HFFc6 (cell line): Measurements from ENCODE around the gene WNK2. TPM values are rescaled to one million over a fixed set of nuclear protein-coding genes. Genes with fewer than 3 reads are reported as not detected.

ENCODE experiments used
- DNase-seq: peaks from one replicate; pipeline ENCODE4 v3.0.0-alpha.2; 2018
- H3K27ac Mint-ChIP-seq: 2 replicates; pipeline ENCODE4 v1.8.0; 2020; ENCODE audit warnings: mild to moderate bottlenecking, mixed read lengths
- H3K27me3 Mint-ChIP-seq: 2 replicates; pipeline ENCODE4 v1.8.0; 2021; ENCODE audit warnings: mild to moderate bottlenecking, moderate library complexity, mixed read lengths; ENCODE audit not compliant: insufficient read depth
- H3K36me3 Mint-ChIP-seq: 2 replicates; pipeline ENCODE4 v1.8.0; 2021; ENCODE audit warnings: low read depth, mixed read lengths
- H3K4me1 Mint-ChIP-seq: 2 replicates; pipeline ENCODE4 v1.8.0; 2020; ENCODE audit warnings: low read depth, mixed read lengths
- H3K4me3 Mint-ChIP-seq: 2 replicates; pipeline ENCODE4 v1.8.0; 2020; ENCODE audit warnings: mild to moderate bottlenecking, moderate library complexity, mixed read lengths
- H3K9me3 Mint-ChIP-seq: 2 replicates; pipeline ENCODE4 v1.8.0; 2020; ENCODE audit warnings: mild to moderate bottlenecking, mixed read lengths
- total RNA-seq, 6 experiments: library from RNA; stranded (reverse); fragmentation: NEBNext Ultra II Directional; extraction: Animal tissue kit (Norgen Biotek cat#: 25700); gene quantifications; 2 replicates in 1 of 6; 3 replicates in 5 of 6; pipeline ENCODE4 v1.2.3, GENCODE V29; 2021
- TF ChIP-seq, protein P1 (sequence below): fragments of 200-600 bp; sonication (generic); IDR thresholded peaks from 2 replicates; pipeline ENCODE4 v1.5.0; 2021; ENCODE audit warnings: antibody characterized with exemption, mild to moderate bottlenecking

The WNK2 gene
- total RNA-seq, 6 experiments from 2014 or later, result not detected

DNA sequence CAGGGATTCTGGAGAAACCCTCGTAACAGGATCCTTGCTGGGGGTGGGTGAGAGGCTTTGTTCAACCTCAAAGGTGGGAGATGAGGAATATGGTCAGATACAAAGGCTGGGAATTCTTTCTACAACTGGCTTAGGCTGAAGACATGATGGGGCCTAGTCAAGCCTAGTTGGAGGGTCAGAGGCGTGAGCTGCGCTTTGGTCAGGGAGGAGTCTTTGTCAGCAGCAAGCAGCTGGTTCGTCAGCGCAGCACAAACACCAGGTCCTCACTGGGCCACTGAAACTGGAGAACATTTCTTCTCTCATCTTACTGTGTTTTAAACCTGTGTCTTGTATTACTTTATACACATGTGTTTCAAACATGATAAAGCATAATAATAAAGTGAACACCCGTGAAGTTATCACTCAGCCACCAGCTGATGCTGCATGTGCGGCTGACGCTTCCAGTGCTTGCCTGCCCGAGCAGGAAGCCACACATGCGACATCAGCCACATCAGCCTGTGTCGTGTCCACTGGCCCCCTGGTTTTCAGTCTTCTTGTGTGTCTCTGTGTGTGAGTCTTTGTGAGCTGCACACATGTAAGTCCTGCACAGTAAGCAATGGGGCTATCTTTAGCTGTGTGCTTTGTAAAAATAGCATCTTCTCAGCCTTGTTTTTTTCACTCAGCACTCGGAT lies 81.5 kb downstream of the WNK2 start:
- no peak overlapping the region for H3K4me3 Mint-ChIP-seq
- H3K36me3 Mint-ChIP-seq, result no peaks in the 10 kb centered on the region

DNA sequence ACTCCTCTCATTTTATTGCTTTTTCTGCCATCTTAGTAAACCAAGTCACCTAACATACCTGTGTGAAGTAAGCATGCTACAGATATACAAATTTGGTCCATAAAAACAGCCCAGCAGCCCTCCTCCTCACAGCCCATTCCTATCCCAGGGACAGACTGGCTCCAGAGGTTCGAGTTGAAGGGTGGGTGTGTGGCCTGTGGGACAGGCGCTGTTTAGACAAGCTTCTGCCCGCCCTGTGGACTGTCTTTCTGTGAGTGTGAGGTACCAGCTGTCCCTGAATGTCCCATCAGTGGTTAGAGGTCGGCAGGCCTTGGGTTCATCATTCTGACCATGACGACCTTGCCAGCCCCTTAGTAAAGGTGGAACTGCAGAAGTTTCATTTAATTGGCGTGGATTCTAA lies 82.0 kb downstream of the WNK2 start:
- H3K4me1 Mint-ChIP-seq, result no peaks in the 10 kb centered on the region
- peaks cover 19% of the 10 kb centered on the region for H3K27me3 Mint-ChIP-seq
- DNase-seq, result no peak
- H3K9me3 Mint-ChIP-seq, result no peaks in the 10 kb centered on the region
- no peak overlapping the region for H3K27ac Mint-ChIP-seq
- no peak overlapping the region for H3K4me3 Mint-ChIP-seq
- TF ChIP-seq, protein P1, sequence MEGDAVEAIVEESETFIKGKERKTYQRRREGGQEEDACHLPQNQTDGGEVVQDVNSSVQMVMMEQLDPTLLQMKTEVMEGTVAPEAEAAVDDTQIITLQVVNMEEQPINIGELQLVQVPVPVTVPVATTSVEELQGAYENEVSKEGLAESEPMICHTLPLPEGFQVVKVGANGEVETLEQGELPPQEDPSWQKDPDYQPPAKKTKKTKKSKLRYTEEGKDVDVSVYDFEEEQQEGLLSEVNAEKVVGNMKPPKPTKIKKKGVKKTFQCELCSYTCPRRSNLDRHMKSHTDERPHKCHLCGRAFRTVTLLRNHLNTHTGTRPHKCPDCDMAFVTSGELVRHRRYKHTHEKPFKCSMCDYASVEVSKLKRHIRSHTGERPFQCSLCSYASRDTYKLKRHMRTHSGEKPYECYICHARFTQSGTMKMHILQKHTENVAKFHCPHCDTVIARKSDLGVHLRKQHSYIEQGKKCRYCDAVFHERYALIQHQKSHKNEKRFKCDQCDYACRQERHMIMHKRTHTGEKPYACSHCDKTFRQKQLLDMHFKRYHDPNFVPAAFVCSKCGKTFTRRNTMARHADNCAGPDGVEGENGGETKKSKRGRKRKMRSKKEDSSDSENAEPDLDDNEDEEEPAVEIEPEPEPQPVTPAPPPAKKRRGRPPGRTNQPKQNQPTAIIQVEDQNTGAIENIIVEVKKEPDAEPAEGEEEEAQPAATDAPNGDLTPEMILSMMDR, result no peak
- no peaks in the 10 kb centered on the region for H3K36me3 Mint-ChIP-seq

More for the DNA sequence above, 81.5 kb downstream of the WNK2 start:
- no peak for DNase-seq
- no peaks in the 10 kb centered on the region for H3K9me3 Mint-ChIP-seq
- H3K27me3 Mint-ChIP-seq, result peaks cover 16% of the 10 kb centered on the region
- no peak overlapping the region for H3K27ac Mint-ChIP-seq
- no peaks in the 10 kb centered on the region for H3K4me1 Mint-ChIP-seq
- TF ChIP-seq, protein P1, result no peak

DNA sequence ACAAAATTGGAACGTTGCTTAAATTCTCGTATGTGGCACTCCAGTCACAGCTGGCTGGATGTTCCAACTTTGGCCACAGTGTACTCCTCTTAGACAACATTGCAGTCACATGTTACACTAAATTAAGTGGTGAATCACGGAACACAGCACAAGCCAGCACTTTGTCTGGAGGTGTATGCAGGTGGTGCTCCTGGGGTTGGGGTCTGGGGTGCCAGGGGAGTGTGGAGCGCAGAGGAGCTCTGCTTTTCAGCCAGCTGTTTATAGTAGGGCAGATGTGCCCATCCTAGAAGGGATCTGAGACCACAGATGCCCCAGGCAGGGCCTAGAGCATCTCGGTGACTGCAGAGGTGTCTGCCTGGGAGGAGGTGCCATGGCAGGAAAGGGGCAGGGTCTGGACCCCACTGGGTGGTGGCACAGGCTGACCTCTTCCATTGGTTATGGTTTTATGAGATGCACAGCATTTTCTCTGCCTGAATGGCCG lies 82.6 kb downstream of the WNK2 start:
- TF ChIP-seq, protein P1, result no peak
- H3K27me3 Mint-ChIP-seq, result peaks cover 18% of the 10 kb centered on the region
- no peak overlapping the region for H3K4me3 Mint-ChIP-seq
- DNase-seq, result no peak
- no peaks in the 10 kb centered on the region for H3K36me3 Mint-ChIP-seq
- no peaks in the 10 kb centered on the region for H3K9me3 Mint-ChIP-seq
- no peaks in the 10 kb centered on the region for H3K4me1 Mint-ChIP-seq
- H3K27ac Mint-ChIP-seq, result no peak overlapping the region

DNA sequence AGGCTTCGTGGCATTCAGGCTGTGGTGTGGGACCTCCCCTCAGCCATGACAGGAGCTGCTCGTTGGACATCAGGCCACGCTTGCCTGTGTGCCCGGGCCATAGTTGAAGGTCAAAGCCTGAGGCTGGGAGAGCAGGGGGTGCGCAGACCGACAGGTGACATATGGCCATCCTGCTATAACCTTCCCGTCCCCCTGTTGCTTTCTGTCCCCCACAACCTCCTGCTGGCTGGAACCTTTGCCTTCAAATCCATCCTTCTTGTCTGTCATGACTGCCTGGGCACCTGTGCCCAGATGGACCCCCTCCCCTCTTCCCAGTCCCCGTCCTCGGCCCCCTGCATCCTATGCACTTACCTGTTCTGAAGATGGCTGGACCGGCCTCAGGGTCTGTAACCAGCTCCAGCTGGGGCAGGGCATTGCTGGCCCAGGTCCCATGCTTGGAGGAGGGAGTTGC lies 83.2 kb downstream of the WNK2 start:
- TF ChIP-seq, protein P1, result no peak
- peaks cover 18% of the 10 kb centered on the region for H3K27me3 Mint-ChIP-seq
- no peak overlapping the region for H3K4me3 Mint-ChIP-seq
- no peak for DNase-seq
- no peaks in the 10 kb centered on the region for H3K9me3 Mint-ChIP-seq
- no peaks in the 10 kb centered on the region for H3K36me3 Mint-ChIP-seq
- no peaks in the 10 kb centered on the region for H3K4me1 Mint-ChIP-seq
- no peak overlapping the region for H3K27ac Mint-ChIP-seq

DNA sequence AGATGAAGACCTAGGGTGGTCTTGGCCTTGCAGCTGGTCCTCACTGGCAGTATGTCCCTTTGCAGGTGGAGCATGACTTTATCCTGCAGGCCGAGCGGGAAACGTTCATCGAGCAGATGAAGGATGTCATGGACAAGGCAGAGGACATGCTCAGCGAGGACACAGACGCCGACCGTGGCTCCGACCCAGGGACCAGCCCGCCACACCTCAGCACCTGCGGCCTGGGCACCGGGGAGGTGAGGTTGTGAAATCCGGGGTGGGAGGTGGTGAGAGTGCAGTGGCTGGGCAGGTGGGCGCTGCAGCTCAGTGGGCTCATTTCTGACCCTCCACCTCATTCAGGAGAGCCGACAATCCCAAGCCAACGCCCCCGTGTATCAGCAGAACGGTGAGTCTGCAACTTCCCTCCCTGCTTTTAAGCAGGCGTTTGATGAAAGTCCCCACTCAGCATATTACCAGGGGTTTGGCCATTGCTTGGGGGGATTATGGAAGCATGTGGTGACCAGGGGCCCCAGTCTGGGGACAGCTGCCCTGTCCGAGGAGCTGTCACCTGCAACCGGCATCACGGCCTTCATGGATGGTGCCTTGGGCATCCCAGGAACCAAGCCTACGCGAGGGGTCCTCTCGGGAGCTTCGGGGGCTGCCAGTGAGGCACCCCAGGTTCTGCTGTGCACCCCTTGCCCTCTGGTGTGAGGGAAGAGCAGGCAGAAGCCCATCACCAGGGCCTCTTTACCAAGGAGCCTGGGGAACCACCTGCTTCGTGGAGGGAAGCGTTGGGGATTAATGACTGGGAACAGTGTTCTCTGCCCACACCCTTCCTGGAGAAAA lies 84.0 kb downstream of the WNK2 start:
- Mint-ChIP-seq H3K27me3 (peaks cover 18% of the 10 kb centered on the region), H3K36me3 (no peaks in the 10 kb centered on the region), H3K4me1 (no peaks in the 10 kb centered on the region), H3K9me3 (no peaks in the 10 kb centered on the region), H3K27ac (no peak overlapping the region), H3K4me3 (no peak overlapping the region)
- no peak for DNase-seq
- TF ChIP-seq, protein P1, result no peak
